Keratinocyte (primary cell): ENCODE data around the gene ZHX3. TPM values are rescaled to one million over a fixed set of nuclear protein-coding genes. Genes with fewer than 3 reads are reported as not detected.

ENCODE experiments used
- DNase-seq: peaks from one replicate; pipeline ENCODE4 v3.0.0-alpha.2; 2011; ENCODE audit warnings: low read depth, missing footprints, low spot score
- FAIRE-seq: peaks from 2 replicates; lab custom pipeline; 2011; peaks lifted over from hg19 to GRCh38; lab: Jason Lieb, UNC
- H2AFZ ChIP-seq: 2 replicates; pipeline ENCODE4 v1.6.0; 2012; ENCODE audit warnings: low read length, control low read depth, inconsistent platforms; ENCODE audit not compliant: control insufficient read depth
- H3K27ac ChIP-seq: 2 replicates; pipeline ENCODE4 v1.5.1; 2011; ENCODE audit warnings: low read length; ENCODE audit not compliant: control insufficient read depth, insufficient read depth
- H3K27me3 ChIP-seq: 3 replicates; pipeline ENCODE4 v1.6.0; 2011; ENCODE audit warnings: low read length; ENCODE audit not compliant: control insufficient read depth, insufficient read depth; ENCODE audit errors: extremely low read depth
- H3K36me3 ChIP-seq, 2 experiments: 2 replicates in 1 of 2; 3 replicates in 1 of 2; pipeline ENCODE4 v1.5.1; 2011; ENCODE audit warnings: low read length in 2 of 2, mild to moderate bottlenecking in 1 of 2; ENCODE audit not compliant: control insufficient read depth in 2 of 2, insufficient read depth in 2 of 2; ENCODE audit errors: extremely low read depth in 1 of 2
- H3K4me1 ChIP-seq: 3 replicates; pipeline ENCODE4 v1.5.1; 2011; ENCODE audit warnings: low read length; ENCODE audit not compliant: control insufficient read depth, insufficient read depth; ENCODE audit errors: extremely low read depth
- H3K4me2 ChIP-seq: 3 replicates; pipeline ENCODE4 v1.6.0; 2011; ENCODE audit warnings: low read depth, low read length; ENCODE audit not compliant: control insufficient read depth, insufficient read depth; ENCODE audit errors: extremely low read depth
- H3K4me3 ChIP-seq, 3 experiments: fragments of 200-600 bp in 1 of 3; sonication (generic) in 1 of 3; 2 replicates in 2 of 3; 3 replicates in 1 of 3; pipeline ENCODE4 v1.5.1; 2011 to 2016; ENCODE audit warnings: low read length in 3 of 3, mild to moderate bottlenecking in 3 of 3, control low read depth in 2 of 3, inconsistent platforms in 1 of 3, low read depth in 1 of 3, mixed read lengths in 1 of 3, mixed run types in 1 of 3, moderate library complexity in 1 of 3; ENCODE audit not compliant: control insufficient read depth in 2 of 3, insufficient read depth in 2 of 3; ENCODE audit errors: extremely low read depth in 1 of 3
- H3K79me2 ChIP-seq: 2 replicates; pipeline ENCODE4 v1.6.0; 2012; ENCODE audit warnings: low read length; ENCODE audit not compliant: control insufficient read depth, insufficient read depth
- H3K9ac ChIP-seq: 3 replicates; pipeline ENCODE4 v1.6.0; 2011; ENCODE audit warnings: low read length; ENCODE audit not compliant: control insufficient read depth, insufficient read depth; ENCODE audit errors: extremely low read depth
- H3K9me1 ChIP-seq: 3 replicates; pipeline ENCODE4 v1.6.0; 2011; ENCODE audit warnings: low read length; ENCODE audit not compliant: control insufficient read depth, insufficient read depth; ENCODE audit errors: extremely low read depth
- H3K9me3 ChIP-seq: 2 replicates; pipeline ENCODE4 v1.5.1; 2012; ENCODE audit warnings: low read depth, low read length; ENCODE audit not compliant: control insufficient read depth
- H4K20me1 ChIP-seq: 3 replicates; pipeline ENCODE4 v1.6.0; 2011; ENCODE audit warnings: low read length; ENCODE audit not compliant: control insufficient read depth, insufficient read depth; ENCODE audit errors: extremely low read depth
- CTCF ChIP-seq, 3 experiments: IDR thresholded peaks in 1 of 3; conservative IDR thresholded peaks in 1 of 3; optimal IDR thresholded peaks in 1 of 3; 2 replicates in 2 of 3; 3 replicates in 1 of 3; pipeline versions ENCODE3 to v1.5.1; 2011; ENCODE audit warnings: low read length in 3 of 3, mild to moderate bottlenecking in 3 of 3, moderate library complexity in 2 of 3, control low read depth in 1 of 3, inconsistent platforms in 1 of 3; ENCODE audit not compliant: insufficient read depth in 2 of 3; ENCODE audit errors: extremely low read depth in 1 of 3
- EZH2 ChIP-seq: IDR thresholded peaks from one replicate; pipeline ENCODE4 v1.6.1; 2012; ENCODE audit warnings: inconsistent platforms, mild to moderate bottlenecking, low read length, moderate library complexity
- dilution Hi-C: fragments of 300-500 bp; cut with MboI; formaldehyde crosslinking; loops from one replicate; pipeline ENCODE4 v1.7.0; 2020; ENCODE audit warnings: low sequenced_read_pairs; ENCODE audit not compliant: extremely low pct_ligation_motif_present
- polyA plus RNA-seq, 5 experiments: library from polyadenylated mRNA; depleted of rRNA in 3 of 5; stranded (reverse) in 3 of 5; stranded (forward) in 1 of 5; unstranded in 1 of 5; fragments of >200 nt; gene quantifications; 1 replicate in 1 of 5; 2 replicates in 3 of 5; 3 replicates in 1 of 5; pipeline versions ENCODE4 v1.2.1 to v1.2.3, GENCODE V29; 2011 to 2012; ENCODE audit warnings: missing spikeins in 2 of 5, low read depth in 1 of 5, low replicate concordance in 1 of 5

Gene ZHX3
- polyA plus RNA-seq, 1 donor (not counting 4 experiments of a cell fraction or from before 2014, with no cell fraction given), result 16.5 TPM

- FAIRE-seq (no peak), DNase-seq (no peak)
- no peaks in the 10 kb centered on the region for H3K27me3 ChIP-seq
- no peak overlapping the region for H3K27ac ChIP-seq
- H3K36me3 ChIP-seq, result peaks cover 44 to 69% of the 10 kb centered on the region in 2 experiments
- H3K9me1 ChIP-seq, result no peaks in the 10 kb centered on the region
- H4K20me1 ChIP-seq, result peaks cover 2% of the 10 kb centered on the region
- H3K4me1 ChIP-seq, result peaks cover 13% of the 10 kb centered on the region
- H3K4me2 ChIP-seq, result no peak overlapping the region
- no peaks in the 10 kb centered on the region for H3K9me3 ChIP-seq
- H3K79me2 ChIP-seq, result peaks cover 31% of the 10 kb centered on the region
- TF ChIP-seq CTCF (optimal IDR thresholded peaks at IDR 0.05 in 1 of 3, IDR thresholded peaks at IDR 0.05 in 1 of 3, conservative IDR thresholded peaks at IDR 0.05 in 1 of 3; ENCODE audit: extremely low read depth in 1 of 3, insufficient read depth in 2 of 3, low read length in 3 of 3) (no peak), EZH2 (no peak)
- no peak overlapping the region for H3K9ac ChIP-seq
- dilution Hi-C loops, result no loop called here
- H2AFZ ChIP-seq, result no peak overlapping the region
- no peak overlapping the region for H3K4me3 ChIP-seq
These were observed 155.1 kb downstream of the ZHX3 start for GRCh38 chr20:41162396-41162795.

GRCh38 chr20:41161886-41162285, 155.6 kb downstream of the ZHX3 start:
- Histone ChIP-seq H4K20me1 (peaks cover 2% of the 10 kb centered on the region), H3K79me2 (peaks cover 31% of the 10 kb centered on the region), H3K9ac (no peak overlapping the region), H2AFZ (no peak overlapping the region), H3K27me3 (no peaks in the 10 kb centered on the region), H3K4me2 (no peak overlapping the region), H3K9me3 (no peaks in the 10 kb centered on the region), H3K36me3 (peaks cover 39 to 64% of the 10 kb centered on the region in 2 experiments), H3K4me1 (peaks cover 18% of the 10 kb centered on the region), H3K27ac (no peak overlapping the region), H3K9me1 (no peaks in the 10 kb centered on the region), H3K4me3 (no peak overlapping the region)
- dilution Hi-C loops, result no loop called here
- DNase-seq (no peak), FAIRE-seq (no peak)
- TF ChIP-seq EZH2, result no peak
- peak in 1 of 3 experiments; percentile 20 for TF ChIP-seq CTCF (optimal IDR thresholded peaks at IDR 0.05 in 1 of 3, IDR thresholded peaks at IDR 0.05 in 1 of 3, conservative IDR thresholded peaks at IDR 0.05 in 1 of 3; ENCODE audit: extremely low read depth in 1 of 3, insufficient read depth in 2 of 3, low read length in 3 of 3)
